GM19372 (cell line): Measurements from ENCODE around the gene DCUN1D2.

Experiments used
- ATAC-seq: cut with Tn5 transposase; IDR thresholded peaks from one replicate; pipeline ENCODE4 v1.9.1; 2021; ENCODE audit warnings: mild to moderate bottlenecking, low read depth, moderate library complexity; ENCODE audit not compliant: unreplicated experiment

DCUN1D2 gene

DNA sequence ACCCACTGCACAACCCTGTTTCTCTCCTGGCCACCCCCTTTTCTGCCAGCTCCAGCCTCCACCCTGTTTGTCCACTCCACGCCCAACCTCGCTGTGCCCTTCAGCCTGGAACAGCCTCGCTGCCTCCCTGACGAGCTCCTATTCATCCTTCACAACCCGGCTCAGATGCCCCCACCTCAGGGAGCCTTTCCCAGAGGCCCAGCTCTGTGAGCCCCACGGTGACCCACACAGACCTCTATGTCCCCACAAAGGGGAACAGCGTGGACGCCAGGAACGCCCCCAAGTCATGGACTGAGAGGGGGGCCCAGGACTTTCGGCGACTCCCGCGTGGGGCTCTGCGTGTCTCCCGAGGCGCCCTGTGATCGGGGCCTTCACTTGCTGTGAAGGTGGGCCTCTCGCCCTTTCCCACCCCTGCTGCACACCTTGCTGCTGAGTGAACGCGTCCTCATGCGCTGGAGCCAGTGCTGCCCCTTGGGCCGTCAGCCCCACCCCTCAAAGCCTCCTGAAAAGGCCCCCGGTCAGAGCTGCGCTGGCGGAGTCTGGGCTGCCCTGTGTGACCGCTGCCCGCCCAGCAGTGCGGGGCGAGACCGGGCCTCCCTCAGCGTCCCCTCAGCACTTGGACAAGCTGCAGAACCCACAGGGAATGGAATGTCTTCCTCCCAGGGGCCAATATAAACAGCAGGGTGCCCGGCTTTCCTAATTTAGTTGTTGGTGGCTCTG, 77.2 kb downstream of the DCUN1D2 start:
- no peak for ATAC-seq

DNA sequence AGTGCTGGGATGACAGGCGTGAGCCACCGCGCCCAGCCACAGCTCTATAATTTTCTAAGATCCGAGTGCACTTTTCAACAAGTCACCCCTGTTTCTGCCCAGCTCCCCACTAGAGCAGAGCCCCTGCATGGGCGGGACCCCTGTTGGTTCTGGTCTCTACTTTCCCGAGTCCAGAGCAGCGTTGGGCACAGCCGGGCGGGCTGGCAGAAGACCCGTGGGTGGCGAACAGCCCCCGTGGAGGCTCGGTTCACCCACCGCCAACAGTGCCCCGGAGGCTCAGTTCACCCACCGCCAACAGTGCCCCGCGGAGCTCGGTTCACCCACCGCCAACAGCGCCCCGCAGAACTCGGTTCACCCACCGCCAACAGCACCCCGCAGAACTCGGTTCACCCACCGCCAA, 78.1 kb downstream of the DCUN1D2 start:
- no peak for ATAC-seq

DNA sequence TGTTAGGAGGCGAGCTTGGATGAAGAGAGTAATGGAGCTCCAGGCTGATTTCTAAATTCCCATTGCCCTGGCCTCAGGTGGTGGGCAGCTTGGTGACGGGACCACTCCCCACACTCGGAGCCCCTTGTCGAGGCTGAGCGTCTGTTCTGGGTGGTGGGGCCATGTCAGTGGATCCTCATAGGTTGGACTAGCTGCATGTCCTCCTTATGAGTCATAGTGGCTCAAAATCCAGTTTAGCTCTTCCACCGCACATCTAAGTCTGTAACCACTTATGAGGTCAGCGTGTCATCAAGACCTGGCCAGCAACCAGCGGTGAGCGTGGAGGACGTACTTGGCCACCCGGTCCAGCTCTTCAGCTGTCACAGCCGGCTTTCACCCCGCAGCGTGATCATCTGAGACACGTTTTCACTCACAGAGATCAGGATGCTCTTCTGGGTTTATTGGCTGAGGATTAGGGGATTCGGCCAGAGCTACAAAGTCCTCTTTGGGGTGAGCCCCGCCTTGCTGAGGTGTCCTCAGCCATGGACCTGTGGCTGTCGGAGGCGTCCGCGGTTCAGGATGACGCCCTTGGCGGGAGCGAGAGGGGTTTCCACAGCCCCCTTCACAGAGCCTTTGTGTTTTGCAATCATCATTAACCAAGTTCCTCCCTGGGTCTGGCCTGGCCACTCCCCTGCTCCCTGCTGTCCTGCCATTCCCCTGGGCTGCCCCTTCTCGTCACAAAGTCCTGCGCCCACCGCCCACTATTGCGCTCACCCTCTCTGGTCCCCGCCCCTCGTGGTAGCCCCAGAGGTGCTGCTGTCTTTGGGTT, 79.1 kb downstream of the DCUN1D2 start:
- no peak for ATAC-seq

DNA sequence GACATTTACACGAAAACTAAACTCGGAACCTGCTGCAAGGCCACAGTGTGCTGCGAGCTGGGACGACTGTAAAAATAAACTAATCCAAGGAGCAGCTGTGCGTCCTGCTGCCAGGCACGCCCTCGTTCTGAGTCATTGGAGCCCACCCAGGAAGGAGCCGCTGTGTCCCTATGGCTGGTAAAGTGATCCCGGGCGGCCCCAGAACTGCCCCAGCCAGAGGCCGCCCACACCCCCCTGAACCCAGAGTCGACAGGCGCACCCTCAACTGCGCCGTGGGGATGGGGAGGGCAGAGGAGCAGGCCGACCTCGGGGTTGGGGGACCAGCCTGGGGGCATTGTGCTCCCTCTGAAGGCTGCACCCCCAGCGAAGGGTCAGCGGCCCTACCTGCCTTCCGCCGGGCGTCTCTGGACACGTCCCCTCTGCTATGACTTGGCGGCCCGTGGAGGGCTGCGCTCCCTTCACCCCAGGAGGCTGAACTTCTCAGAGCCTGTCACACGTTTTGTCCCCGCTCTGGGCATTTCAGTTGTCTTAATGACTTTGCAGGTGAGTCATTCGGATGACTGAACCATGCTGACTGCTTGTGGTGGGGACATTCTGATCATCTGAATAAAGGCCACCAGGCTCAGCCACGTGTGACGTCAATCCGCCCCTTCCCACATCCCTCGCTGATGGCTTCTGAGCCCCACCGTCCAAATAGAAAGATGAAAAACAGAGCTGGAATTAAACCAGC, 79.9 kb downstream of the DCUN1D2 start:
- no peak for ATAC-seq

GRCh38 chr13:113408562-113408961, 81.9 kb downstream of the DCUN1D2 start:
- ATAC-seq, result no peak

DNA sequence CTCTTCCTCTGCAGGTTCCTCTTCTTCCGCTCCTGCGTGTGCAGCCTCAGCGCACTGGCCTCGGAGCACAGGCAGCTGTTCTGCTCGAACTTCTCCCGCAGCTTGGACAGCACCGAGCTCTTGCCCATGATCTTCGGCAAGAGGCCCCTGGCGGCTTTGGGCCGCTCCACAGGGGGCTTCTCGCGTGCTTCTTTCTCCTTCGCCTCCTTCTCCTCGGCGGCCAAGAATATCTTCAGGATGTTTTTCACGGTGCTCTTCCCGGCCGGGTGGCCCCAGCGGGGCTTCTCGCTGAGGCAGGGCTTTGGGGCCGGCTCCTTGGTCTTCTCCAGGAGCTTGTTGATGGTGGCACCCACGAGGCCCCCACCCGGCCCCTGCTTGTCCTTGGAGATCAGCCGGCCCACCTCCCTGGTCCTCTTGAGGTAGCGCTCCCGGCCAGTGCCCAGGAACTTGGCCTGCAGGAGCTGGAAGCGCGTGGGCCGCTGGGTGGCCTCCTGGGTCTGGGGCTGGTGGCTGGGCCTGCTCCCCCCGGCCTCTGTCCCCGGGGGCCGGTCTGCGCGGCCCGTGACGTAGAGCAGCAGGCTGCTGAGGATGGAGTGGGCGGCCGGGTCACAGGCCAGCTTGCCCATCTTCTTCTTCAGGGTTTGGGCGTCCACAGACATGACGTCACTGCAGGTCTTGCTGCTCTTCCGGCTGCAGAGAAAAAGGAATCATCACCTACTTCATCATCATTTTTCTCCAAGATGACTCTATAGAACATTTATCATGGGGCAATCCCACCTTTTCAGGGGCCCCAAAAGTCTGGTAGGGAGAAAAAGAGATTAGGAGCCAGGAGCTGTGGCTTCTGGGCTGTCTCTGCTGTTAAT, 82.7 kb downstream of the DCUN1D2 start:
- no peak for ATAC-seq

GRCh38 chr13:113407103-113407530, 83.4 kb downstream of the DCUN1D2 start:
- no peak for ATAC-seq

GRCh38 chr13:113406321-113407102, 84.0 kb downstream of the DCUN1D2 start:
- ATAC-seq, result no peak
